22Rv1 (cell line): ENCODE measurements around the gene RBMXL3.

Experiments used
- CTCF ChIP-seq: fragments of 450-650 bp; IDR thresholded peaks from 2 replicates; pipeline ENCODE4 v1.5.1; 2017; ENCODE audit warnings: mild to moderate bottlenecking
- ZFX ChIP-seq: fragments of 450-650 bp; IDR thresholded peaks from 2 replicates; pipeline ENCODE4 v1.6.1; 2017; ENCODE audit warnings: antibody characterized with exemption, borderline replicate concordance

- no peak for TF ChIP-seq CTCF
- TF ChIP-seq ZFX, result no peak
Observed at GRCh38 chrX:115177932-115178331, 11.3 kb upstream of the RBMXL3 start.
